GM23338 (cell line): ENCODE data around the gene ATP13A4.

ENCODE experiments used
- CREB1 ChIP-seq: fragments of 250-450 bp; sonication (Bioruptor Pico); IDR thresholded peaks from 2 replicates; pipeline ENCODE4 v1.5.0; 2020; ENCODE audit warnings: low read depth, mild to moderate bottlenecking, moderate library complexity
- CTCF ChIP-seq, 2 experiments: fragments of 200-600 bp in 1 of 2; sonication (generic) in 1 of 2; conservative IDR thresholded peaks; 2 replicates each; pipeline versions ENCODE4 v1.5.1 to v1.6.1; 2016 to 2017; ENCODE audit warnings: antibody characterized with exemption in 2 of 2, low read depth in 2 of 2, mild to moderate bottlenecking in 2 of 2, moderate library complexity in 1 of 2
- ETS1 ChIP-seq: IDR thresholded peaks from 2 replicates; pipeline ENCODE4 v1.6.1; 2016; ENCODE audit warnings: antibody characterized with exemption
- EZH2 ChIP-seq: fragments of 200-600 bp; sonication (generic); IDR thresholded peaks from one replicate; pipeline ENCODE4 v1.8.0; 2017; ENCODE audit warnings: antibody characterized with exemption, mild to moderate bottlenecking, low read depth; ENCODE audit not compliant: unreplicated experiment
- EZH2phosphoT487 ChIP-seq: fragments of 200-600 bp; sonication (generic); IDR thresholded peaks from one replicate; pipeline ENCODE4 v1.8.1; 2018; ENCODE audit warnings: antibody characterized with exemption; ENCODE audit not compliant: unreplicated experiment
- NANOG ChIP-seq: IDR thresholded peaks from 2 replicates; pipeline ENCODE4 v1.6.1; 2016; ENCODE audit warnings: antibody characterized with exemption, borderline replicate concordance
- POLR2AphosphoS5 ChIP-seq: IDR thresholded peaks from 2 replicates; pipeline ENCODE4 v1.6.1; 2016; ENCODE audit warnings: antibody characterized with exemption, low read depth
- REST ChIP-seq: IDR thresholded peaks from one replicate; pipeline ENCODE4 v1.6.1; 2018; ENCODE audit warnings: antibody characterized with exemption; ENCODE audit not compliant: unreplicated experiment

- TF ChIP-seq ETS1 (no peak), NANOG (no peak), CTCF (conservative IDR thresholded peaks at IDR 0.05; ENCODE audit: low read depth in 2 of 2) (no peak), REST (no peak), EZH2 (no peak), CREB1 (CRISPR knock-in tag) (no peak), POLR2AphosphoS5 (no peak), EZH2phosphoT487 (no peak)
These were observed 151.4 kb downstream of the ATP13A4 start for GRCh38 chr3:193403307-193403706.
